ENCODE data around the gene KCNC4. TPM values are rescaled to one million over a fixed set of nuclear protein-coding genes. Genes with fewer than 3 reads are reported as not detected.

Gene KCNC4
- total and polyA plus RNA-seq, 2 of the 13 experiments (the other 11 are each of a cell fraction or from before 2014, with no cell fraction given): 0.24 to 0.66 TPM

DNA sequence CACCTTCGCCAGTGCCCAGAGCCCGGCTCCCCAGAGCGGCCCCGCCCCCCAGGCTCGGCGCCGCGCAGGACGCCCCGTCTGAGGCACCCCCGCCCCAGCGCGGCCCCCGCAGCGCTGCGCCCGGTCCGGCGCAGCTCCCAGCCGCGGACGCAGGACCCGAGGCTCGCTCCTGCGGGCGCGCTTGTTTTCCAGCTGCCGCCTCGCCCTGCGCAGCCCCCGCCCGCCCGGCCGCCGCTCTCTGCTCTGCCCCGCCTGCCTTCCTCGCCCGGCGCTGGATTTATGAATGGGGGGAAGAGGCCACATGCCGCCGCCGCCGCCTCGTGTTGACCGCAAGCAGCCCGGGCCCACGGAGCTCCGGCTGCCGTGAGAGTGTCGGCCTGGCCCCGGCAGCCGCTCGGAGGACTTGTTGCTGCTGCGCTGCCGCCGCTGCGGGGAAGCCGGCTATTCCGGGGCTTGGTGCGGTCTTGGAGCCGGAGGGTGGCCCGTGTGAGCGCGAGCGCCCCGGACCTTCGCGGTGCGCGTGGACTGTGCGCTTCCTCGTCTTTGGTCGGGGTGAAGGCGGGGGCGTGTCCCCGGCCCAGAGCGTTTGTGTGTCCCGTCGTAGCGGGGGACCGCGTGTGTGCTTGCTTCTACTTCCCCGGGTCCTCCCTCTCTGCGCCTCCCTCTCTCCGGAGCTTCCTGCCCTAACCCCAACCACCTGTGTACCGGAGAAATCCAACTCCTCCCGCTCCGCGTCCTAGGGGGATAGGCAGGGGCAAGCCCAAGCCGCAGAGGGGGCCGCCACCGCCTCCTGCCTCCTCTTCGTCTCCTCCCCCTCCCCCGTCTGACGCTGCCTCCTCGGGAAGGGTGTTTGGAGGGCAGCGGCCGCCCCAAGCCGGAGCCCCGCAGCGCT, 736 bp downstream of the KCNC4 start (continued):
- TF ChIP-seq, protein P1, sequence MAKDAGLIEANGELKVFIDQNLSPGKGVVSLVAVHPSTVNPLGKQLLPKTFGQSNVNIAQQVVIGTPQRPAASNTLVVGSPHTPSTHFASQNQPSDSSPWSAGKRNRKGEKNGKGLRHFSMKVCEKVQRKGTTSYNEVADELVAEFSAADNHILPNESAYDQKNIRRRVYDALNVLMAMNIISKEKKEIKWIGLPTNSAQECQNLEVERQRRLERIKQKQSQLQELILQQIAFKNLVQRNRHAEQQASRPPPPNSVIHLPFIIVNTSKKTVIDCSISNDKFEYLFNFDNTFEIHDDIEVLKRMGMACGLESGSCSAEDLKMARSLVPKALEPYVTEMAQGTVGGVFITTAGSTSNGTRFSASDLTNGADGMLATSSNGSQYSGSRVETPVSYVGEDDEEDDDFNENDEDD (CRISPR knock-in tag; IDR thresholded peaks at IDR 0.05; ENCODE audit: borderline replicate concordance): peak; percentile 56; the same call in 1 of the 2 replicates
- no peak for TF ChIP-seq ZNF549 (CRISPR knock-in tag; IDR thresholded peaks at IDR 0.05)
- TF ChIP-seq, protein P2, sequence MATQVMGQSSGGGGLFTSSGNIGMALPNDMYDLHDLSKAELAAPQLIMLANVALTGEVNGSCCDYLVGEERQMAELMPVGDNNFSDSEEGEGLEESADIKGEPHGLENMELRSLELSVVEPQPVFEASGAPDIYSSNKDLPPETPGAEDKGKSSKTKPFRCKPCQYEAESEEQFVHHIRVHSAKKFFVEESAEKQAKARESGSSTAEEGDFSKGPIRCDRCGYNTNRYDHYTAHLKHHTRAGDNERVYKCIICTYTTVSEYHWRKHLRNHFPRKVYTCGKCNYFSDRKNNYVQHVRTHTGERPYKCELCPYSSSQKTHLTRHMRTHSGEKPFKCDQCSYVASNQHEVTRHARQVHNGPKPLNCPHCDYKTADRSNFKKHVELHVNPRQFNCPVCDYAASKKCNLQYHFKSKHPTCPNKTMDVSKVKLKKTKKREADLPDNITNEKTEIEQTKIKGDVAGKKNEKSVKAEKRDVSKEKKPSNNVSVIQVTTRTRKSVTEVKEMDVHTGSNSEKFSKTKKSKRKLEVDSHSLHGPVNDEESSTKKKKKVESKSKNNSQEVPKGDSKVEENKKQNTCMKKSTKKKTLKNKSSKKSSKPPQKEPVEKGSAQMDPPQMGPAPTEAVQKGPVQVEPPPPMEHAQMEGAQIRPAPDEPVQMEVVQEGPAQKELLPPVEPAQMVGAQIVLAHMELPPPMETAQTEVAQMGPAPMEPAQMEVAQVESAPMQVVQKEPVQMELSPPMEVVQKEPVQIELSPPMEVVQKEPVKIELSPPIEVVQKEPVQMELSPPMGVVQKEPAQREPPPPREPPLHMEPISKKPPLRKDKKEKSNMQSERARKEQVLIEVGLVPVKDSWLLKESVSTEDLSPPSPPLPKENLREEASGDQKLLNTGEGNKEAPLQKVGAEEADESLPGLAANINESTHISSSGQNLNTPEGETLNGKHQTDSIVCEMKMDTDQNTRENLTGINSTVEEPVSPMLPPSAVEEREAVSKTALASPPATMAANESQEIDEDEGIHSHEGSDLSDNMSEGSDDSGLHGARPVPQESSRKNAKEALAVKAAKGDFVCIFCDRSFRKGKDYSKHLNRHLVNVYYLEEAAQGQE (IDR thresholded peaks at IDR 0.05; ENCODE audit: borderline replicate concordance in 1 of 2, low read depth in 1 of 2, low read length in 2 of 2): no peak
- no peak for TF ChIP-seq ZNF354B (CRISPR knock-in tag; IDR thresholded peaks at IDR 0.05)
- no peak for TF ChIP-seq ZNF788 (CRISPR knock-in tag; IDR thresholded peaks at IDR 0.05; ENCODE audit: borderline replicate concordance)
- TF ChIP-seq EZH2 (conservative IDR thresholded peaks at IDR 0.05; ENCODE audit: low read depth, low read length): no peak
- no peak for TF ChIP-seq CCDC6 (CRISPR knock-in tag; IDR thresholded peaks at IDR 0.05)
- TF ChIP-seq AKAP8 (CRISPR knock-in tag; IDR thresholded peaks at IDR 0.05): no peak
- TF ChIP-seq, protein P3, sequence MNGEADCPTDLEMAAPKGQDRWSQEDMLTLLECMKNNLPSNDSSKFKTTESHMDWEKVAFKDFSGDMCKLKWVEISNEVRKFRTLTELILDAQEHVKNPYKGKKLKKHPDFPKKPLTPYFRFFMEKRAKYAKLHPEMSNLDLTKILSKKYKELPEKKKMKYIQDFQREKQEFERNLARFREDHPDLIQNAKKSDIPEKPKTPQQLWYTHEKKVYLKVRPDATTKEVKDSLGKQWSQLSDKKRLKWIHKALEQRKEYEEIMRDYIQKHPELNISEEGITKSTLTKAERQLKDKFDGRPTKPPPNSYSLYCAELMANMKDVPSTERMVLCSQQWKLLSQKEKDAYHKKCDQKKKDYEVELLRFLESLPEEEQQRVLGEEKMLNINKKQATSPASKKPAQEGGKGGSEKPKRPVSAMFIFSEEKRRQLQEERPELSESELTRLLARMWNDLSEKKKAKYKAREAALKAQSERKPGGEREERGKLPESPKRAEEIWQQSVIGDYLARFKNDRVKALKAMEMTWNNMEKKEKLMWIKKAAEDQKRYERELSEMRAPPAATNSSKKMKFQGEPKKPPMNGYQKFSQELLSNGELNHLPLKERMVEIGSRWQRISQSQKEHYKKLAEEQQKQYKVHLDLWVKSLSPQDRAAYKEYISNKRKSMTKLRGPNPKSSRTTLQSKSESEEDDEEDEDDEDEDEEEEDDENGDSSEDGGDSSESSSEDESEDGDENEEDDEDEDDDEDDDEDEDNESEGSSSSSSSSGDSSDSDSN (CRISPR knock-in tag; IDR thresholded peaks at IDR 0.05): peak; percentile 55; the same call in 1 of the 2 replicates
- no peak for TF ChIP-seq SAP130 (CRISPR knock-in tag; IDR thresholded peaks at IDR 0.05; ENCODE audit: low read depth)
- TF ChIP-seq, protein P4, sequence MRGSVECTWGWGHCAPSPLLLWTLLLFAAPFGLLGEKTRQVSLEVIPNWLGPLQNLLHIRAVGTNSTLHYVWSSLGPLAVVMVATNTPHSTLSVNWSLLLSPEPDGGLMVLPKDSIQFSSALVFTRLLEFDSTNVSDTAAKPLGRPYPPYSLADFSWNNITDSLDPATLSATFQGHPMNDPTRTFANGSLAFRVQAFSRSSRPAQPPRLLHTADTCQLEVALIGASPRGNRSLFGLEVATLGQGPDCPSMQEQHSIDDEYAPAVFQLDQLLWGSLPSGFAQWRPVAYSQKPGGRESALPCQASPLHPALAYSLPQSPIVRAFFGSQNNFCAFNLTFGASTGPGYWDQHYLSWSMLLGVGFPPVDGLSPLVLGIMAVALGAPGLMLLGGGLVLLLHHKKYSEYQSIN (CRISPR knock-in tag; IDR thresholded peaks at IDR 0.05; ENCODE audit: borderline replicate concordance): no peak
- no peak for TF ChIP-seq MAFK (conservative IDR thresholded peaks at IDR 0.05 in 1 of 2, IDR thresholded peaks at IDR 0.05 in 1 of 2; ENCODE audit: low read length in 2 of 2)
- TF ChIP-seq ZNF160 (CRISPR knock-in tag; IDR thresholded peaks at IDR 0.05): no peak
- TF ChIP-seq POLR2AphosphoS5 (IDR thresholded peaks at IDR 0.05; ENCODE audit: low read depth, low read length): no peak
- TF ChIP-seq ZNF747 (CRISPR knock-in tag; IDR thresholded peaks at IDR 0.05; ENCODE audit: borderline replicate concordance): no peak
- TF ChIP-seq, protein P5, sequence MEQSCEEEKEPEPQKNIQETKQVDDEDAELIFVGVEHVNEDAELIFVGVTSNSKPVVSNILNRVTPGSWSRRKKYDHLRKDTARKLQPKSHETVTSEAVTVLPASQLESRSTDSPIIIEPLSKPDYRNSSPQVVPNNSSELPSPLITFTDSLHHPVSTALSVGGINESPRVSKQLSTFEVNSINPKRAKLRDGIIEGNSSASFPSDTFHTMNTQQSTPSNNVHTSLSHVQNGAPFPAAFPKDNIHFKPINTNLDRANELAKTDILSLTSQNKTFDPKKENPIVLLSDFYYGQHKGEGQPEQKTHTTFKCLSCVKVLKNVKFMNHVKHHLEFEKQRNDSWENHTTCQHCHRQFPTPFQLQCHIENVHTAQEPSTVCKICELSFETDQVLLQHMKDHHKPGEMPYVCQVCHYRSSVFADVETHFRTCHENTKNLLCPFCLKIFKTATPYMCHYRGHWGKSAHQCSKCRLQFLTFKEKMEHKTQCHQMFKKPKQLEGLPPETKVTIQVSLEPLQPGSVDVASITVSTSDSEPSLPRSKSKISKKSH (CRISPR knock-in tag; IDR thresholded peaks at IDR 0.05; ENCODE audit: borderline replicate concordance): no peak
